KOPT-K1 (cell line): ENCODE measurements around the gene SLC39A12.

Experiments used
- H3K27ac ChIP-seq: fragments of 200-600 bp; sonication (generic); 2 replicates; pipeline ENCODE4 v1.5.1; 2016; ENCODE audit warnings: antibody characterized with exemption, mild to moderate bottlenecking, low read depth, low read length; ENCODE audit not compliant: poor library complexity, severe bottlenecking
- H3K36me3 ChIP-seq: fragments of 200-600 bp; sonication (generic); 2 replicates; pipeline ENCODE4 v1.5.1; 2017; ENCODE audit warnings: antibody characterized with exemption, mild to moderate bottlenecking, low read length, moderate library complexity; ENCODE audit not compliant: insufficient read depth
- H3K9me3 ChIP-seq: fragments of 200-600 bp; sonication (generic); 2 replicates; pipeline ENCODE4 v1.5.1; 2017; ENCODE audit warnings: antibody characterized with exemption, low read length, mild to moderate bottlenecking; ENCODE audit not compliant: insufficient read depth, poor library complexity, severe bottlenecking

The SLC39A12 gene

DNA sequence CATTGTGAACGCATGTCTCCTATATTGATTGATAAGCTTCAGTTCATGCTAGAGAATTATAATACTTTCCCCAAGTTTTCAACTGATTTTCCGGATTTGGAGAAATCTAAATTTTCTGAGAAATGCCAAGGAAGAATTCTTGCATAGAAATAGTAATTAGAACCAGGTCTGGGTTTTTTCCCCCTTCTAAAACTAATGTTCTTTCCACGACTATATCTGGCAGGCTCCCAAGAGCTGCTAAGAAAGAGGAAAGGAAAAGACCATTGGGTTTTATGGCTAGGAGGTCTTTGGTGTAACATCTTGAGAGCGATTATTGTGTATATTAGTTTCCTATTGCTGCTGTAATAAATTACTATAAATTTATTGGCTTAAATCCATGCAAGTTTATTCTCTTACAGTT, 116.7 kb downstream of the SLC39A12 start:
- no peaks in the 10 kb centered on the region for H3K9me3 ChIP-seq
- no peak overlapping the region for H3K27ac ChIP-seq
- H3K36me3 ChIP-seq: no peaks in the 10 kb centered on the region

DNA sequence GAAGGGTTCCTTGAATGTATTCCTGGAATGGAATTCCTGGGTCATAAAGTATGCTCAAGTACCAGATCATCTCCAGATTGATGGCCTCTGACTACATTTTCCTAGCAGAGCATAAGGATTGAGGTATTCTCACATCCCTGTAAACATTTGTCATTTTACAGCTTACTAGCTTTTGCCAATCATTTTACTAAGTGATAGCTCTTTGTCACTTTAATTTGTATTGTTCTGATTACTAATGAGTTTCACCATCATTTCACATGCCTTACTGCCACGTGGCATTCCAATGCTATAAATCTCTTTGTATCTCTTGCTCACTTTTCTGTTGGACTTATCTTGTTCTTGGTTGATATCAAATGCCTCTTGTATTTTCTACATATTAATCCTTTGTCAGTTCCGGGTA, 119.9 kb downstream of the SLC39A12 start:
- H3K36me3 ChIP-seq: no peaks in the 10 kb centered on the region
- no peak overlapping the region for H3K27ac ChIP-seq
- H3K9me3 ChIP-seq: no peaks in the 10 kb centered on the region

DNA sequence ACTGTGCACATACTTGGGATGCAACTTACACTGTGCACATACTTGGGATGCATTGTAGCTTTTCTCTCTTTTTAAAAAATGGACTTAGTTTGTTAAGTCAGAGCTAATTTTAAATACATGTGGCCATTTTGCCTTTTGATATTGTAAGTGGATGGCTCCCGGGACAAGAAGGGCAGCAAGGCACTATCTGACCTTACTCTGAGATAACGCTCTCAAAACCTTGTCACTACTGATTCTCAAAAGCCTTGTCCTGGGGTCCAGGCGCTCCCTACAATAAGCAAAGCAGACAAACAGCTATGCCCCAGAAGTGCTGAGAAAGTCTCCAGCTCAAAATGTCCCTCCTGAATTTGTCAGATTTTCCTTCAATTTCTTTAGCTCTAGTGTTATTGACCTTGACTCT, 121.6 kb downstream of the SLC39A12 start:
- no peaks in the 10 kb centered on the region for H3K36me3 ChIP-seq
- H3K27ac ChIP-seq: no peak overlapping the region
- H3K9me3 ChIP-seq: no peaks in the 10 kb centered on the region

DNA sequence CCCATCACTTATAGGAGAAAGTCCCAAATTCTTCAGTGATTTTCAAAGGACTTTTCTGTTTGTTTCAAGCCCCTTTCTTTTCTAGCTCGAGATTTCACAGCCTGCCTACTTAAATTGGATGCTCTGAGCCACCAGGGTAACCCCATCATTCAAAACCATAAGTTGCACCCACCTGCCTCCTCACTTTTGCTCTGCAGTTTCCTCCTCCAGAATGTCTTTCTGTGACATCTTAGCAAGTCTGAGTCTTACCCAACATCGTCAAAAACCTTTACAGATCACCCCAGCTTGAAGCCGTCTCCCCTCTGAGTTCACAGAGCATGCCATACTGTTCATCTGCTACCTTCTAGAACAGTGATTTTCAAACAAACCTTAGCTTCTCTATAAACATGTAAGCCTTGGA, 124.2 kb downstream of the SLC39A12 start:
- Histone ChIP-seq H3K27ac (no peak overlapping the region), H3K36me3 (no peaks in the 10 kb centered on the region), H3K9me3 (no peaks in the 10 kb centered on the region)

DNA sequence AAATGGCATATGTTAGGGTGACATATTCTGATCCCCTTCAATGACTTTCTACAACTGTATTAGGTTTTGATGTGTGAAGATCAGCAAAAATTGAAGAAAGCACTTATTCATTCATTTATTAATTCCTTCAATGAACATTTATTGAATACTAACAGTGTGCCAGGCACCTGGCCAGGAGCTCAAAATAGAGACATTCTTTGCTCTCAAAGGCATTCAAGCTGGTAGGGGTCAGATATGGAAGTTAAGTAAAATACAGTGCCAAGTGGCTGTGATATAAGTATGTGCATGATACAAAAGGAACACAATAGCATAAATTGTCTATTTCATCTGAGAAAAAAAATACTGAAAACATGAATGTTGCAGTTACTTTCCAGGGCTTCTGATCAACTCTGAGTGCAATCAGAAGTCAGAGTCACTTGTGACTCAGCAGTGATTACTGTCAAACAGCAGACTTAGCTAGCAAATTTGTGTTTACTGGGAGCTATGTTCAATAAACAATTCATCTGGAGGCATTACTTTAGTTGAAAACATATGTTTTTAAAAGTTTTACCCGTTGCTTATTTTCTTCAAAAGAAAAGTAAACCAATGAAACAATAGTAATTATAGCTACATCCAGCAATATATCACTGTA, 128.1 kb downstream of the SLC39A12 start:
- no peak overlapping the region for H3K27ac ChIP-seq
- no peaks in the 10 kb centered on the region for H3K36me3 ChIP-seq
- H3K9me3 ChIP-seq: no peaks in the 10 kb centered on the region

DNA sequence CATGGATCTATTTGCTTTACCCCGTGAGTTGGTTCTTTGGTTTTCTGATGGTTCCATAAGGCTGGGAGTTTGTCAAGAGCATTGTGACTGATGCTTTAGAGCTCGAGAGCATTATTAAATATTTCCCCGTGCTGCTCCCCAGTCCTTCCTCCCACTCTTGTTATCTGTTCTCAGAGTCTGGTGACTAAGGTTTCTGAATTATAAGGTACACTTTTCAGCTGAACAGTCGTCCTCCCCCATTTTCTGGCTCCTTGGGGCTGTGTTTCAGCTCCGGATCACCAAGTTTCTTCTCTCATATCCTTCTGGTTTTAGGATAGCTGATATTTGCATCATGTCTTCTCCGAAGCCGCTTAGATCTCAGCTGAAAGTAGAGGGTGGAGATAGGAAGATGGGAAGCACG, 130.7 kb downstream of the SLC39A12 start:
- Histone ChIP-seq H3K27ac (no peak overlapping the region), H3K9me3 (no peaks in the 10 kb centered on the region), H3K36me3 (no peaks in the 10 kb centered on the region)

DNA sequence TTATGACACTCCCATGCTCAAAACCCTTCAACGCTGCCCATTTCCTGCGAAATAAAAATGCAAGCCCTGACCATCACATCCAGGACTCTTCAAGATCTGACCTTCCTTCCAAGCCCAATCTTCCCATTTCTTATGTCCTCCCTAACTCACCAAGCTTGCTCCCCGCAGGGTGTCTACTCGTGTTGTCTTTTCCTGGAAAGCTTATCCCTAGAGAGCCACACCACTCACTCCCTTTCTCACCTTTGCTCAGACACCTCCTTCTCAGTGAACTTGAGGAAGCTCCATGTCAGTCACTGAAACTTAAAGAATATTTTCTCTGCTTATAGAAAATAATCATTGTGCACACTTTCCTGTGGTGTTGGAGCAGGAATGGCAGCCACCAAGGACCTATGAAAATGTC, 134.1 kb downstream of the SLC39A12 start:
- H3K9me3 ChIP-seq: no peaks in the 10 kb centered on the region
- no peak overlapping the region for H3K27ac ChIP-seq
- H3K36me3 ChIP-seq: no peaks in the 10 kb centered on the region

DNA sequence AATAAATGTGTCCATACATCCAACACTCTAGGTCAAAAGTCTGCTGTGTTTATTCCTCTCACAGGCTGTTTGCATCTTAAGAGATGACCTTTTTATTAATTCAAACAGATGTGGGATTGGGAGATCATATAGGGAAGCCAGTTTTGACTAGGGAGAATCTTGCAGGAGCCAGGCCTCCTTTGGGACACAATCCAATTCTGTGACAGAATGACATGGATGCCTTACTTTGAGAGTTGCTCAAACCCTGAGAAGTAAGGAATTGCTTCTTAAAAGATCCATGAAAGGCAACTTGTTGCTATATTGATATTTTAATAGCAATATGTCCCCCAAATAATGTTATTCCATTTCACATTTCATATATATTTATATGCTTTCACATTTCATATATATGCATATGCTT, 135.0 kb downstream of the SLC39A12 start:
- no peaks in the 10 kb centered on the region for H3K9me3 ChIP-seq
- H3K27ac ChIP-seq: no peak overlapping the region
- H3K36me3 ChIP-seq: no peaks in the 10 kb centered on the region

DNA sequence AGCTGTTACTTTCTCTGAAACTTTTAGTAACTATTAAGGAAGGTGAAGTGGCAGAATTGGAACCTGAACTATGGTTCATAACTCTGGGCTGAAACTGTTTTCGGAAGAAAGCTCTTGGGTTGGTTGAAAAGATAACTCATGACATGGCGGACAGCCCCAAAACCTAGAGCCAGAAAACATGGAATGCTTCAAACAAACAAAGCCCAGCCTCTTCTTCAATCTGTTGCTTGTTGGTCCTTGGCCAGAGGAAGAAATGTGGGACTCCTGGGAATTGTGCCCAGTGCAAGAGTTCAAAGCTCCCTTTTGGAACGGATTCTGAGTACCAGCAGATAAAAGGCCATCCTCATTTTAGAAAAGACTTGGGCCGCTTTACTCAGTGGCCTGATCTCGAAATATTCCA, 135.6 kb downstream of the SLC39A12 start:
- Histone ChIP-seq H3K27ac (no peak overlapping the region), H3K9me3 (no peaks in the 10 kb centered on the region), H3K36me3 (no peaks in the 10 kb centered on the region)
